ENCODE data around the gene TTLL7.

Gene TTLL7

GRCh38 chr1:83849191-83850061 is 149.5 kb downstream of the TTLL7 start:
- TF ChIP-seq CTCF (IDR thresholded peaks at IDR 0.05; ENCODE audit: extremely low read depth, insufficient read depth, missing control alignments), result no peak
- DNase-seq (ENCODE audit: low spot score), result peak; percentile 30
- in situ Hi-C loops (cut with MboI; ENCODE audit: low pct_unique_long_range_greater_than_20kb, low sequenced_read_pairs, unreplicated experiment), result no loop called here

DNA sequence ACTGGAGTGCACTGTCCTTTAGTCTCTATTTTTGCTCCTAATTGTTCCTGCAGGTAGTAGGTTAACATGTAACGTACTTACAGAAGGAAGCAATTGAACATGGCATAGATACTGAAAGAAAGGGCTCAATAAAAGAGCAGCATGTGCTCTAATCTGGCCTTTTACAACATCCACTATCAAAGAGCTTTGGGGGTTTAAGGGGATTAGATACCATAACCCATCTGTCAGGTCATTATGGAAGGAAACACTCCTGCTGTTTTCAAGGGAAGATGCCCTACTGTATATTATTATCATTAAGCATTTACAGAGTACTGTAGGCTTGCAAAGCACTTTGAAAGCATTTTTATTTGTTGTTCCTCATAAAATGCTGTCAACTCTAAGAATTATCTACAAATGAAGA is 152.8 kb downstream of the TTLL7 start:
- in situ Hi-C loops (cut with MboI; ENCODE audit: low pct_unique_long_range_greater_than_20kb, low sequenced_read_pairs, unreplicated experiment), result no loop called here
- no peak for TF ChIP-seq CTCF (IDR thresholded peaks at IDR 0.05; ENCODE audit: extremely low read depth, insufficient read depth, missing control alignments)
- DNase-seq (ENCODE audit: low spot score), result no peak

- TF ChIP-seq CTCF (IDR thresholded peaks at IDR 0.05; ENCODE audit: extremely low read depth, insufficient read depth, missing control alignments), result no peak
- no peak for DNase-seq (ENCODE audit: low spot score)
- in situ Hi-C loops (cut with MboI; ENCODE audit: low pct_unique_long_range_greater_than_20kb, low sequenced_read_pairs, unreplicated experiment), result no loop called here
Measured at GRCh38 chr1:83845437-83846071, 153.4 kb downstream of the TTLL7 start.

- in situ Hi-C loops (cut with MboI; ENCODE audit: low pct_unique_long_range_greater_than_20kb, low sequenced_read_pairs, unreplicated experiment), result no loop called here
- DNase-seq (ENCODE audit: low spot score), result no peak
- TF ChIP-seq CTCF (IDR thresholded peaks at IDR 0.05; ENCODE audit: extremely low read depth, insufficient read depth, missing control alignments), result no peak
Measured at GRCh38 chr1:83844546-83844945, 154.4 kb downstream of the TTLL7 start.

DNA sequence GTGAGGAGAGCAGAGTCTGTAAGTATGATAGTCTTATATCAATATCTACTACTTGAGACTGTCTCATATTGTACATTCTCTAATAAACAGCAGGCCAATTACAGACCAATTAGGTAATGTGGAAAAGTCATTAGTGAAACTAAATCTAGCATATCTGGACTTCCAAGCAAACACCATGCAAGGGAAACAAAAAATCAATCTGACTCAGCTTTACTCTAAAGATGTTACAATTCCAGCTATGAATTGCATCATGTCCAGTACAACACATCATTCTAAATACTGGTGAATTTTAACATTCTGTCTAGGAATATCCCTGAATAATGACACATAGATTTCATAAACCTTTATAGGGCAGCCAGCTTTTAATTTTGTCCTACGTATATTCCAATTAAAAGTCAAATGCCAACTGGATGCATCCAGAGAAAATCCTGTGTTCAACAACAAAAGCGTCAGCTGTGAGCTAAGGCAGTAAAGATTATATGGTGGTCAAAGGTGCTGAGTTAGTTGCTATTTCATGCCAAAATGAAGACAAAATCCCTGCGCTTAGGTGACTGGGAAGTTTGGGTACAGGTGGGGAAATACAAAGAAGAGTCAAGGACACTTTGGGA is 159.3 kb downstream of the TTLL7 start:
- in situ Hi-C loops (cut with MboI; ENCODE audit: low pct_unique_long_range_greater_than_20kb, low sequenced_read_pairs, unreplicated experiment), result no loop called here
- no peak for TF ChIP-seq CTCF (IDR thresholded peaks at IDR 0.05; ENCODE audit: extremely low read depth, insufficient read depth, missing control alignments)
- DNase-seq (ENCODE audit: low spot score), result no peak

DNA sequence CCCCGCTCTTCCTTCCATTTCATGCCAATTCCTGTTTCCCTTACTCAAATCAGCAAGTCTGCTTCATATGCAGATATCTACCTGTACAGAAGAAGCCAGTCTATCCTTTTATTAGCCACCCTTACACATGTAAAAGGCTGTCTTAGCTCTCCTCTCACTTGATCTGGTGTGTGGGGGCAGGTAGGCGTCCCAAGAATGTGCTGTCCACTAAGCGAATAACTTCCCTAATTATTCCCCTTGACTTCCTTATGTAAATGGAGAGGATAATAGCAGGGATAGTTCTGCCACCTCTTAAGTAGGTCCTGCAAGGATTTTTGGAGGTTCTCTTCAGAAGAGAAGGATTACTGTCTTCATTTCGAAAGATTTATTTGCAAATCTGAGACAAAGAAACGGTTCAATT is 160.4 kb downstream of the TTLL7 start:
- no peak for DNase-seq (ENCODE audit: low spot score)
- no peak for TF ChIP-seq CTCF (IDR thresholded peaks at IDR 0.05; ENCODE audit: extremely low read depth, insufficient read depth, missing control alignments)
- in situ Hi-C loops (cut with MboI; ENCODE audit: low pct_unique_long_range_greater_than_20kb, low sequenced_read_pairs, unreplicated experiment), result no loop called here

Measured in GM13977 (cell line).